Choroid plexus epithelial cell (primary cell): Measurements from ENCODE around the gene LDLRAP1.

Source experiments
- DNase-seq: peaks from one replicate; pipeline ENCODE4 v3.0.0-alpha.2; 2010; ENCODE audit warnings: low read depth
- H3K4me3 ChIP-seq: 2 replicates; pipeline ENCODE4 v1.5.1; 2011; ENCODE audit warnings: low read depth, mild to moderate bottlenecking, control low read depth, low read length, moderate library complexity
- CTCF ChIP-seq: conservative IDR thresholded peaks from 2 replicates; pipeline ENCODE4 v1.5.1; 2011; ENCODE audit warnings: low read depth, mild to moderate bottlenecking, control low read depth, inconsistent platforms, low read length, moderate library complexity

The LDLRAP1 gene

GRCh38 chr1:25543425-25544242 lies at the start of gene LDLRAP1:
LDLRAP1 (plus strand) TSS chr1:25543606; CDS start chr1:25543699, 93 bp downstream.
- peak within 1 kb of the TSS; percentile 78 for H3K4me3 ChIP-seq
- no peak for TF ChIP-seq CTCF
- peak; percentile 77 for DNase-seq

GRCh38 chr1:25494952-25495351 lies 48.5 kb upstream of the LDLRAP1 start:
- TF ChIP-seq CTCF = no peak
- H3K4me3 ChIP-seq = no peak overlapping the region
- DNase-seq = no peak

GRCh38 chr1:25500694-25501093 lies 42.7 kb upstream of the LDLRAP1 start:
- DNase-seq = no peak
- TF ChIP-seq CTCF = no peak
- no peak overlapping the region for H3K4me3 ChIP-seq

- H3K4me3 ChIP-seq = no peak overlapping the region
- DNase-seq = peak; percentile 23
- TF ChIP-seq CTCF = peak; percentile 42
These were observed 42.0 kb upstream of the LDLRAP1 start for GRCh38 chr1:25501235-25502058.

GRCh38 chr1:25502957-25503356 lies 40.4 kb upstream of the LDLRAP1 start:
- peak; percentile 71 for DNase-seq
- no peak for TF ChIP-seq CTCF
- no peak overlapping the region for H3K4me3 ChIP-seq

- peak; percentile 51 for TF ChIP-seq CTCF
- DNase-seq = no peak
- no peak overlapping the region for H3K4me3 ChIP-seq
These were observed 39.6 kb upstream of the LDLRAP1 start for GRCh38 chr1:25503551-25504426.
